DOHH2 (cell line): ENCODE data around the gene ZNF793.

Experiments used
- CTCF ChIP-seq: fragments of 200-600 bp; sonication (generic); IDR thresholded peaks from one replicate; pipeline ENCODE4 v1.5.1; 2014; ENCODE audit warnings: antibody characterized with exemption, mild to moderate bottlenecking, low read depth, low read length; ENCODE audit not compliant: poor library complexity, severe bottlenecking
- EZH2phosphoT487 ChIP-seq: fragments of 200-600 bp; sonication (generic); IDR thresholded peaks from 2 replicates; pipeline ENCODE4 v1.6.1; 2017; ENCODE audit warnings: borderline replicate concordance, mild to moderate bottlenecking, antibody characterized with exemption, low read length, moderate library complexity, mixed read lengths

- no peak for TF ChIP-seq CTCF
- TF ChIP-seq EZH2phosphoT487, result no peak
These were observed 39.7 kb upstream of the ZNF793 start, which contains the start of gene ZNF569 for GRCh38 chr19:37466798-37467607.
